Measurements from ENCODE around the gene RNF207.

- no peak for TF ChIP-seq CTCF (IDR thresholded peaks at IDR 0.05; ENCODE audit: poor library complexity, severe bottlenecking)
- no peak for TF ChIP-seq POLR2AphosphoS5 (IDR thresholded peaks at IDR 0.05)
- TF ChIP-seq MXI1 (conservative IDR thresholded peaks at IDR 0.05; ENCODE audit: poor library complexity, severe bottlenecking): no peak
Observed at GRCh38 chr1:6243993-6244392, 38.1 kb downstream of the RNF207 start, which contains the start of gene HES3.
